Neural cell (in vitro differentiated cells): ENCODE results near the gene NHSL1. TPM values are rescaled to one million over a fixed set of nuclear protein-coding genes. Genes with fewer than 3 reads are reported as not detected.

ENCODE experiments used
- H2AFZ ChIP-seq: fragments of 200-600, 300-800 bp; sonication (generic), shearing (Covaris generic); 2 replicates; pipeline ENCODE4 v1.6.0; 2014; ENCODE audit warnings: low read depth, mild to moderate bottlenecking, antibody characterized with exemption, low read length, moderate library complexity
- H3F3A ChIP-seq: fragments of 200-600 bp; shearing (Covaris generic); 2 replicates; pipeline ENCODE4 v1.6.1; 2016; ENCODE audit warnings: mild to moderate bottlenecking, moderate library complexity, mixed read lengths, antibody characterized with exemption, low read length; ENCODE audit not compliant: insufficient read depth, poor library complexity, severe bottlenecking
- H3K27ac ChIP-seq: fragments of 200-600, 300-800 bp; sonication (generic), shearing (Covaris generic); 2 replicates; pipeline ENCODE4 v1.5.1; 2014; ENCODE audit warnings: mild to moderate bottlenecking, low read length, moderate library complexity
- H3K27me3 ChIP-seq: fragments of 300-800, 200-600 bp; sonication (generic), shearing (Covaris generic); 2 replicates; pipeline ENCODE4 v1.6.0; 2014; ENCODE audit warnings: mild to moderate bottlenecking, low read depth, low read length, moderate library complexity; ENCODE audit not compliant: insufficient read depth
- H3K36me3 ChIP-seq: fragments of 300-800, 200-600 bp; sonication (generic), shearing (Covaris generic); 2 replicates; pipeline ENCODE4 v1.5.1; 2014; ENCODE audit warnings: mild to moderate bottlenecking, antibody characterized with exemption, low read length, moderate library complexity; ENCODE audit not compliant: insufficient read depth
- H3K4me2 ChIP-seq: fragments of 300-800, 200-600 bp; sonication (generic), shearing (Covaris generic); 2 replicates; pipeline ENCODE4 v1.6.0; 2014; ENCODE audit warnings: mild to moderate bottlenecking, low read length
- H3K4me3 ChIP-seq: fragments of 300-800, 200-600 bp; sonication (generic), shearing (Covaris generic); 2 replicates; pipeline ENCODE4 v1.5.1; 2014; ENCODE audit warnings: mild to moderate bottlenecking, low read length, moderate library complexity
- H3K79me2 ChIP-seq: fragments of 200-600 bp; shearing (Covaris generic); replicated peaks from 2 replicates; pipeline ENCODE4 v1.6.0; 2014; ENCODE audit warnings: mild to moderate bottlenecking, low read length, moderate library complexity; ENCODE audit not compliant: insufficient read depth
- H3K9ac ChIP-seq: fragments of 300-800, 200-600 bp; sonication (generic), shearing (Covaris generic); 2 replicates; pipeline ENCODE4 v1.6.1; 2016; ENCODE audit warnings: mild to moderate bottlenecking, low read length, mixed read lengths
- H3K9me2 ChIP-seq: fragments of 200-600 bp; shearing (Covaris generic); 2 replicates; pipeline ENCODE4 v1.6.1; 2016; ENCODE audit warnings: mild to moderate bottlenecking, low read length, mixed read lengths; ENCODE audit not compliant: insufficient read depth
- H3K9me3 ChIP-seq: fragments of 200-600, 300-800 bp; sonication (generic), shearing (Covaris generic); 2 replicates; pipeline ENCODE4 v1.6.1; 2016; ENCODE audit warnings: mild to moderate bottlenecking, mixed run types, low read length, moderate library complexity, mixed read lengths
- H4K20me1 ChIP-seq: fragments of 200-600 bp; shearing (Covaris generic); 2 replicates; pipeline ENCODE4 v1.6.1; 2016; ENCODE audit warnings: mild to moderate bottlenecking, mixed run types; ENCODE audit not compliant: insufficient read depth
- CTCF ChIP-seq: fragments of 450-650 bp; IDR thresholded peaks from 2 replicates; pipeline ENCODE4 v1.5.1; 2014; ENCODE audit warnings: antibody characterized with exemption, mild to moderate bottlenecking, moderate library complexity; ENCODE audit not compliant: poor library complexity, severe bottlenecking
- EP300 ChIP-seq: fragments of 450-650 bp; conservative IDR thresholded peaks from 2 replicates; pipeline ENCODE4 v1.6.1; 2014; ENCODE audit warnings: antibody characterized with exemption, mild to moderate bottlenecking, moderate library complexity; ENCODE audit not compliant: poor library complexity, severe bottlenecking
- EZH2 ChIP-seq: fragments of 200-600, 300-800 bp; shearing (Covaris generic), sonication (generic); IDR thresholded peaks from 2 replicates; pipeline ENCODE4 v1.6.1; 2014; ENCODE audit warnings: antibody characterized with exemption, low read length, borderline replicate concordance, mild to moderate bottlenecking; ENCODE audit not compliant: insufficient read depth, poor library complexity, severe bottlenecking
- MXI1 ChIP-seq: fragments of 450-650 bp; conservative IDR thresholded peaks from 2 replicates; pipeline ENCODE4 v1.6.1; 2014; ENCODE audit warnings: antibody characterized with exemption, mild to moderate bottlenecking; ENCODE audit not compliant: poor library complexity, severe bottlenecking
- POLR2AphosphoS5 ChIP-seq: IDR thresholded peaks from 2 replicates; pipeline ENCODE4 v1.6.1; 2012
- RAD21 ChIP-seq: fragments of 450-650 bp; conservative IDR thresholded peaks from 2 replicates; pipeline ENCODE4 v1.6.1; 2014; ENCODE audit warnings: antibody characterized with exemption, mild to moderate bottlenecking, moderate library complexity
- REST ChIP-seq: IDR thresholded peaks from 2 replicates; pipeline ENCODE4 v1.6.1; 2012; ENCODE audit warnings: borderline replicate concordance
- SMC3 ChIP-seq: fragments of 450-650 bp; conservative IDR thresholded peaks from 2 replicates; pipeline ENCODE4 v1.6.1; 2014; ENCODE audit warnings: antibody characterized with exemption, mild to moderate bottlenecking, moderate library complexity; ENCODE audit not compliant: poor library complexity
- TAF1 ChIP-seq: IDR thresholded peaks from 2 replicates; pipeline ENCODE4 v1.6.1; 2012; ENCODE audit warnings: low read depth
- polyA plus RNA-seq: library from polyadenylated mRNA; depleted of rRNA; stranded (reverse); fragments of >200 nt; gene quantifications from 2 replicates; pipeline ENCODE4 v1.2.3, GENCODE V29; 2014

The NHSL1 gene
- polyA plus RNA-seq, 1 donor from 2014 or later, result 2.4 TPM

GRCh38 chr6:138533667-138534066 is 34.4 kb upstream of the NHSL1 start:
- H3K27ac ChIP-seq, result no peak overlapping the region
- no peaks in the 10 kb centered on the region for H3F3A ChIP-seq
- no peak for TF ChIP-seq EP300
- TF ChIP-seq EZH2, result no peak
- no peak for TF ChIP-seq REST
- TF ChIP-seq MXI1, result no peak
- no peak for TF ChIP-seq CTCF
- TF ChIP-seq TAF1, result no peak
- TF ChIP-seq POLR2AphosphoS5, result no peak
- TF ChIP-seq SMC3, result no peak
- no peak for TF ChIP-seq RAD21
- no peaks in the 10 kb centered on the region for H3K9me3 ChIP-seq
- no peak overlapping the region for H3K9ac ChIP-seq
- no peaks in the 10 kb centered on the region for H3K9me2 ChIP-seq
- no peaks in the 10 kb centered on the region for H3K36me3 ChIP-seq
- no peaks in the 10 kb centered on the region for H3K79me2 ChIP-seq
- H3K27me3 ChIP-seq, result no peaks in the 10 kb centered on the region
- H3K4me2 ChIP-seq, result no peak overlapping the region
- H2AFZ ChIP-seq, result no peak overlapping the region
- H4K20me1 ChIP-seq, result no peaks in the 10 kb centered on the region
- no peak overlapping the region for H3K4me3 ChIP-seq

GRCh38 chr6:138531387-138531786 is 32.1 kb upstream of the NHSL1 start:
- Histone ChIP-seq H3K27ac (no peak overlapping the region), H3K9me2 (no peaks in the 10 kb centered on the region), H3K9me3 (no peaks in the 10 kb centered on the region), H3K9ac (no peak overlapping the region), H3K36me3 (no peaks in the 10 kb centered on the region), H2AFZ (no peak overlapping the region), H3K4me3 (no peak overlapping the region), H3F3A (no peaks in the 10 kb centered on the region), H4K20me1 (no peaks in the 10 kb centered on the region), H3K79me2 (no peaks in the 10 kb centered on the region), H3K27me3 (no peaks in the 10 kb centered on the region), H3K4me2 (no peak overlapping the region)
- TF ChIP-seq RAD21 (no peak), SMC3 (no peak), EP300 (no peak), MXI1 (no peak), REST (no peak)
